ENCODE results near the gene VAV2. TPM values are rescaled to one million over a fixed set of nuclear protein-coding genes. Genes with fewer than 3 reads are reported as not detected.

VAV2 gene
- total RNA-seq, 1 donor from 2014 or later = 47.0 TPM

DNA sequence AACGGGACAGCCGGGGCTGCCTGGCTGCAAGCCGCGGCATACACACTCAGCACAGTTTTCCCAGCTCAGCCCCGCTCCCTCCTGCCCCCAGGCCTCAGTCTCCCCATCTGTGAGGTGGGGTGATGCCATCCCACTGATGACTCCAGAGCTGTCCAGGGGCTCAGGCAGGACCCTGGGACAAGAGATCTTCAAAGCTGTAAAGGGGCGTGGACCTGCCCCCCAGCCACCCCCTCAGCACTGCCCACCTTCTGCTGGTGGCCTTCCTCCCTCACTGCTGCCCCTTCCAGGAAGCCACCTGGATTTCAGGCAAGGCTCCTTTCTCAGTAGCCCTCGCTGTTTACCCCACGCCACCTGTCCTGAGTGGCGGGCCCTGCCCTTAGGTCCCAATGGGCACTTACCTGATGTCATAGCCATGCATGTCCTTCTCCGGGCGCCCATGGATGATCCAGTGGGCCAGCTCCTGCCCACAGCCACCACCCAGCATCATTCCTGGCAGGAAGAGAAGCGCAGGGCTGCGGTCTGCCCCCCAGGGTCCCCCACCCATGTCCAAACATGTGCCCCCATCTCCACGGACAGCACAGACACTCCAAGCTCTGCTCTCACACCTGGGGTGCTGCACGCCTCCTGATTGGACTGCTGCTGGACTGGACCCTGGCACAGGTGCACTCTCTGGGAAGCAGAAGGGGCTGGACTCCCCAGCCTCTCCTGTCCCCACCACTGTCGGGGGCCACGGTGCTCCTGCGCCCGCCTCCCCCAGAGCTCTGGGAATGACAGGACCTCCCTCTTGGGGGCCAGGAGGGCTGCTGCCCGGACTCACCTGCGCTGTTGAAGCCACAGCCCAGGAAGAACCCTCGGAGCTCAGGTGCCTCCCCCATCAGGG lies 279.7 kb downstream of the VAV2 start:
- H3K4me3 Mint-ChIP-seq = no peak overlapping the region
- no peaks in the 10 kb centered on the region for H3K27me3 Mint-ChIP-seq (ENCODE audit: low read depth)
- TF ChIP-seq CTCF (conservative IDR thresholded peaks at IDR 0.05) = no peak
- H3K9me3 Mint-ChIP-seq = no peaks in the 10 kb centered on the region
- H3K4me1 Mint-ChIP-seq = peaks cover 16% of the 10 kb centered on the region
- H3K27ac Mint-ChIP-seq (ENCODE audit: unreplicated experiment) = peak overlapping the region; percentile 94
- DNase-seq (ENCODE audit: low read depth, low spot score) = no peak
- no peaks in the 10 kb centered on the region for H3K36me3 Mint-ChIP-seq (ENCODE audit: low read depth)

Other genes starting within 250 kb of the VAV2 start
- gene BRD3OS, start 33.2 kb upstream of the VAV2 start, total RNA-seq = 25.9 and 30.7 TPM in 2 replicates
- 73.2 and 77.6 TPM in 2 replicates for gene BRD3, start 75.7 kb upstream of the VAV2 start, total RNA-seq
- gene WDR5, start 143.8 kb upstream of the VAV2 start, total RNA-seq = 67.2 and 68.2 TPM in 2 replicates
- gene RNU6ATAC, start 172.2 kb upstream of the VAV2 start, total RNA-seq = 71.3 and 108 TPM in 2 replicates